HG02973 (cell line): ENCODE results near the gene REXO1.

ENCODE experiments used
- ATAC-seq: cut with Tn5 transposase; IDR thresholded peaks from one replicate; pipeline ENCODE4 v1.9.1; 2021; ENCODE audit warnings: moderate library complexity; ENCODE audit not compliant: unreplicated experiment

The REXO1 gene

GRCh38 chr19:1816530-1817298 lies 31.6 kb downstream of the REXO1 start:
- no peak for ATAC-seq

DNA sequence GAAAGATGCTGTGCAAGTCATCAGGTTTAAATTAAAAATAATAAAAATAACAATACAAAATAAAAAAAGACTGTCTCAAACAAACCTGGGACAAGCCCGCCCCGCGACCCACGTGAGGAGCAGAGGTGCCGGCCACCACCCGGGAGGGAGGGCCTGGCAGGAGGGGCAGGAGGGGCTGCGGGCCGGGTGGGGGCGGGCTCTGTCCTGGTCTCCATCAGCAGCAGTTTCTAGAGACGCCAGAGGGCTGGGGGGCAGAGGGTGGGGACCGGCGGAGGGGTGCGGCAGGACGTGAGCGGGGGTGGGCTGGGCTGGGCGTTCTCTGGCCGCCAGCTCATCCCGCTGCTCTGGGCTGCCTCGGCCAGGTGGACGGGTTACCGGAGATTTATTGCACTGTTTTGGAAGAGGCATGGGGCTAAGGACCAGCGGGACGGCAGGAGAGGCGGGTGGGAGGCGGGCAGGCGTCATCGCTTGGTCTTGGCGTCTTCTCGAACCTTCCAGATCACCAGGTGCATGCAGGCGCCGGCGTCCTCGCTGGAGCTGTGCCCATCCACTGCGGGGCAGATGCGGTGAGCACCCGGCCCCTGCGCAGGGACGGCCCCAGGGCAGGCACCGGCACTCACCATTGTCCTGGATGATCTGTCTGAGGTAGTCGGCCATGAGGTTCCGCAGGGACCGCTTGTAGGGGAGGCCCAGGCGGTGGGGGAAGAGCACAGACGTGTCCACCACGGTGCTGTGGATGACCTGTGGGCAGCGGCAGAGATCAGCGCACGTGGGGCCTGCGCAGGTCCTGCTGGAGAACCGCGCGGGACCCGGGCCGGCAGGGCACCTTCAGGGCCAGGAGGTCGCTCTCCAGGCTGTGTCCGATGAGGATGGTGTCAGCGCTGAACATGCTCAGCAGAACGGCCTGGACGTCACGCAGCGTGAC lies 32.4 kb downstream of the REXO1 start:
- ATAC-seq: no peak

DNA sequence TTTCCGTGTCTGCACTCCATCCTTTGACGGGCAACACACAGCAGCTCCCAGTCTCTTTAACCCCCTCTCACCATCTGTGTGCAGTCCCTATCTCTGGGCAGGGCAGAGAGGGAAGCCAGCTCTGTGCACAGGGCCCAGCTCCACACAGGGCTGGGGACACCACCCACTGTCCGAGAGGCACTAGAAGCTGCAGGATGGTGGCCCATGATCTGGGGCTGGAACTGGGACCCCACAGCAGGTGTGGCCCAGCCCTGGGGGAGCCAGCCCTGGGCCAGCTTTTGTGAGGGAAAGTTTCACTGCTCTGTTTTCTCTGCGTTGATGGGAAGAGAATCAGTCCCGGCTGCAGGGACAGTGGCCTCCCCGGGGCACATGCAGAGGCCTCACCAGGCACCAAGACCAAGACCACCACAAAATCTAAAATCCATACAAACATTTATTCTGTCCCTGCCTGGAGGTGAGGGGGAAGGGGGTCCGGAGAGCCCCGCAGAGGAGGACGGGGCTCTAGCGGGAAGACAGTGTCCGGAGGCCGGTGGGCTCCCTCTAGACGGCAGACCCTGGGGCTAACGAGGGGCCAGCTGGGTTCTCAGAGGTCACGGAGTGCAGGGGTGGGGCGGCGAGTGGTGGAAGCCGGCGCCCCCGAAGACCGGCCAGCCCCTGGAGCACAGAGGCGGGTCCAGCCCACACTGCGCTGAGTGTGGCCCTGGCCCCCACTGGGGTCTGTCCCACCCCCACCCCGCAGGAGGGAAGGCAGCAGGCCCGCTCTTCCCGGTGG lies 33.3 kb downstream of the REXO1 start:
- ATAC-seq: no peak

GRCh38 chr19:1814391-1814790 lies 33.9 kb downstream of the REXO1 start:
- no peak for ATAC-seq

DNA sequence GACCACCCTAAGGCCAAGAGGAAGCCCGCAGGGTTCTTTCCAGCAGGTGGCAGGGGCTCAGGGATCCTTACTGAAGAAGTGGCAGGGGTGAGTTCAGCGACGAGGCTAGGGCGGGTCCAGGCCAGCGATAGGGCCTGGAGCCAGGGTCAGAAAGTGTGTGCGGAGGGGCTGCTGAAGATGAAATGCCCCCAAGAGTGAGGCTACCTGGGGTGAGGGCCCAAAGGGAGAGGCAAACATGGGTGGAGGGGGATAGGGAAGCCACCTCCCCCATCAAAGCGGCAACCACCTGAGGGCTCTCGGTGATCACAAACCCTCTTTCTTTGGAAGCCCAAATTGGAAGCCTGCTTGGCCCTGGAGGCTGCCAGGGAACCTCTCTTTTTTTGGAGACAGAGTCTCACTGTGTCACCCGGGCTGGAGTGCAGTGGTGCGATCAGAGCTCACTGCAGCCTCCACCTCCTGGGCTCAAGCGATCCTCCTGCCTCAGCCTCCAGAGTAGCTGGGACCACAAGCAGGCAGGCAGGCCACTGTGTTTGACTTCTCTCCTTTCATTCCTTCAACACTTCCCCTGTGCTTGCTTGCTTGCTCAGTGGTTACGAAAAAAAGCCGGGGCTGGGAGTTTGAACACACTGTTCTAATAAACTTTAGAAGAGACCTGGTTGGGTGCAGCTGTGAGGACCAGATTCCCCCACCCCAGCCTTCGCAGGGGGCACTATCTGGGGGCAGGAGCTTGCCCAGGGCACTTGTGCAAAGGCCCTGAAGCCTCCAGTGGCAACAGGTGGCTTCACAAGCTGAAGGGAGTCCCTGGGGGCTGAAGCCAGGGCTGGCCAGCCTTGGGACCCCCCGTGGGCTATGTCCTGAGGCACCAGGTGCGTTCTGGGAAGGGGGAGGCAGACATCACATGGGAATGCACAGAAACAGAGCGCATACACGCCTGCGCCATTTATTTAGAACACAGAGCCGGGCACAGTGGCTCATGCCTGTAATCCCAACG lies 34.8 kb downstream of the REXO1 start:
- ATAC-seq: no peak

DNA sequence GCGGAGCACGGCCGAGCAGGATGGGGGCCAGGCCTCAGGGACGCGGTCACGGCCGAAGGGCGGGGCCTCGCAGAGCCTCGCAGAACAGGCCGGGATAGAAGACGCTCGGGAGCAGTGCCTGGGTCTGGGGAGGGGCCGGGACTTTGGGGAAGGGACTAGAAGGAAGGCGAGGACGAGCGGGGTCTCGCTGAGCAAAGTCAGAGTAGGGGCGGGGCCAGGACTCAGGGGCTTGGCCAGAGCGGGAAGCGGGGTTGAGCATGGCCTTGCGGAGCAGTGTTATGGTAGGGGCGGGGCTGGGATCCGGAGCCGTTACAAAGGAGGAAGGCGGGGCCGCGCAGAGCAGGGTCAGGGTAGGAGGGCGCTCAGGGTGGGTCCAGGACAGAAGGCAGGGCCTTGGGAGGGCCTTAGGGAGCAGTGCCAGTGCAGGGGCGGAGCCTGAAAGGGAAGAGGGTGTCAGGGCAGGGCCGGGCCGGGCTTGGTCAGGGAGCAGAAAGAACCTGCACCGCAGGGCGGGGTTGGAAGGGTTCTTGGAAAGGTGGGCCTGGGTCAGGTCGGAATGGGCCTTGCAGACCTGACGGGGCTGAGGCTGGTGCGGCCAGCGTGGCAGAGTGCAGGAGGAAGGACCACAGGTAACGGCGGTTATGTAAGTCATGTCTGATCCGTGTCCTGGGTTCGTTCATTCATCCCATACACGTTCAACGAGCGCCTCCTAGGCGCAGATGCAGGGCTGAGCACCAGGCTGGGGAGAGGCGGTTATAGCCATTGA lies 35.7 kb downstream of the REXO1 start:
- ATAC-seq: peak; percentile 69

DNA sequence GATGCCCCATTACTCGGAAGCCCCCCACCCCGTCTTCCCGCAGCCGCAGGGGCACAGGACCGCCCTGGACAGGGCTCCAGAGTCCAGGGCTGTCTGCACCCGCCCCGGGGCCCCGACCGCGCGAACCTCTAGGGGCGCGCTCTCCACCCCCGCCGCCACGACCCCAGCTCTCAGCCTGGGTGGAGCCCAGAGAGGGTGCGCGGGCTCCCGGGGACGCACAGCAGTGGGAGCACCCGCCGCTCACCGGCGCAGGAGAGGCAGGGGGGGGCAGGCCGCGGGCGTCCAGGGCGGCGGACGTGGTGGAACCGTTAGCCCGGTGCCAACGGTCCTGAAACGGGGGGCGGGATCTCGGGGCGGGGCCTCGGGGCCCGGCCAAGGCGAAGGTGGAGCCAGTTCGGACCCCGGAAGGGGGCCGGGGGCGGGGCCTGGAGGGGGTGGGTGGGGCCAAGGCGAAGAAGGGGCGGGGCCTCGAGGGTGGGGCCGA lies 36.3 kb downstream of the REXO1 start, which contains the start of gene ATP8B3:
ATP8B3 (minus strand) TSS at position 335 of the 484 bp plus-strand sequence. CDS start 540 bp downstream, outside the sequence.
- ATAC-seq: peak; percentile 9

DNA sequence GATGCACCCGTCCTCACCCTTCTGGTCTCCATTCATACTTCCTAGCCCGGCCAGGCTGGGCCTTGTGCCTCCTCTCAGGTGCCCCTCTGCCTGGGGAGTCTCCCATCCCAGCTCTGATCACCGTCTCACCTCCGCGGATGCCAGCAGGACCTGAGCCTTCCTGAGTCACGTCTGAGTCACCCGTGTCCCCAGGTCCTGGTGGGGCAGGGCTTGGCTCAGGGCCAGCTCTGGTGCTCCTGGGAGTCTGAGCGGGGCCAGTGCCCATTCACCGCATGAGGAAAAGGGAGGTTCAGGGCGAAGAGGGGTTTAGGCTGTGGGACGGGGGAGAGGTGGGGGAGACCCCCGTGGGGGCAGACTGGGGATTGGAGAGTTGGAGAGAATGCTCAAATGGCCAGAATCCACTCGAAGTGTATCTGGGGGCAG lies 36.8 kb downstream of the REXO1 start:
- ATAC-seq: no peak

GRCh38 chr19:1810439-1811160 lies 37.7 kb downstream of the REXO1 start:
- no peak for ATAC-seq

GRCh38 chr19:1809678-1810077 lies 38.6 kb downstream of the REXO1 start:
- ATAC-seq: no peak

DNA sequence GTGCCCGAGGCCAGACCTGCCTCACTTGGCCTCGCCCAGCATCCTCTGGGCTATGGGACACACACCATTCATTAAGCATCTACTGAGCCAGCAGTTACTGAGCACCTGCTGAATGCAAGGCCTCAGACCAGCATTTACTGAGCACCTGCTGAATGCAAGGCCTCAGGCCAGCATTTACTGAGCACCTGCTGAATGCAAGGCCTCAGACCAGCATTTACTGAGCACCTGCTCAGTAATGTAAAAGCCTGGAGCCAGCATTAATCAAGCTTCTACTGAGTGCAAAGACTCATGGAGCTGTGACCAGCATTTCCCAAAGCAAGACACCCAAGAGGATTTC lies 39.9 kb downstream of the REXO1 start:
- no peak for ATAC-seq

- no peak for ATAC-seq
Observed at GRCh38 chr19:1807695-1808394, 40.4 kb downstream of the REXO1 start.

GRCh38 chr19:1807030-1807694 lies 41.1 kb downstream of the REXO1 start:
- ATAC-seq: no peak

DNA sequence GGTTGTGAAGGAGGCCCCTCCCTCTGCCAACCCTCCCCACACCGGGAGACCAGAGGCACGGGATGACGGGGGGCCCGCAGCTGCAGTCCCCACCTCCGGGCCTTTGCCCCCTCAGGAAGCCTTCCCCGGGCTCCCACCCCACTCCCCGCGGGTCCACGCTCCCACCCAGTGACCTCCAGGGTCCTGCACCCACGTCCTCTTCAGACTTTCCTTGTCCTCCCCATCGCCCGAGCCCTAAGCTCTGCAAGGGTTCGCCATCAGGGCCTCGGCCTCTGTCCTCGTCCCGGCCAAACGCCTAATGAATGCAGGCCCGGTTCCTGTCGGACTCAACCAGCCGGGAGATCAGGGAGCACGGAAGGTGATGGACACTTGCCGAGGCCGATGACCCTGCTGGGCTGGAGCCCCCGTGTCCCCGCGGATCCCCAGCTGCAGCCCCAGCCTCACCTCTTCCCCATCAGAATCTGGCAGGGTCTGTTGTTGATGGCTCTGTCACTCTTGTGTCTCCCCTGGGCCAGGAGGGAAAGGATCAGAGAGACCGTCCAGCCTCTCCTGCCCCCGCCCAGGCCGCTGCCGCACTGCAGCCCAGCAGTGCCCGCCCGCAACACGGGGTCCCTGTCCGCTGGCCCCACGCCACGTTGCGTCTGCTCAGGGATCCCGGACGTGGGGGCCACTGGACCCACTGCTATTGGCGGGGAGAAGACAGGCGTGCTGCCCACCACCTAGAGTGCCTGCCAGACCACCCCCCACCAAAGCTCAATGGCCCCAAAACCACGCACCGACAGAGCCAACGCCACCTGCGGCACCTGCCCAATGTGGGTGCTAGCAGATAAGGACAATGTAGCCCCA lies 41.9 kb downstream of the REXO1 start:
- ATAC-seq: no peak

DNA sequence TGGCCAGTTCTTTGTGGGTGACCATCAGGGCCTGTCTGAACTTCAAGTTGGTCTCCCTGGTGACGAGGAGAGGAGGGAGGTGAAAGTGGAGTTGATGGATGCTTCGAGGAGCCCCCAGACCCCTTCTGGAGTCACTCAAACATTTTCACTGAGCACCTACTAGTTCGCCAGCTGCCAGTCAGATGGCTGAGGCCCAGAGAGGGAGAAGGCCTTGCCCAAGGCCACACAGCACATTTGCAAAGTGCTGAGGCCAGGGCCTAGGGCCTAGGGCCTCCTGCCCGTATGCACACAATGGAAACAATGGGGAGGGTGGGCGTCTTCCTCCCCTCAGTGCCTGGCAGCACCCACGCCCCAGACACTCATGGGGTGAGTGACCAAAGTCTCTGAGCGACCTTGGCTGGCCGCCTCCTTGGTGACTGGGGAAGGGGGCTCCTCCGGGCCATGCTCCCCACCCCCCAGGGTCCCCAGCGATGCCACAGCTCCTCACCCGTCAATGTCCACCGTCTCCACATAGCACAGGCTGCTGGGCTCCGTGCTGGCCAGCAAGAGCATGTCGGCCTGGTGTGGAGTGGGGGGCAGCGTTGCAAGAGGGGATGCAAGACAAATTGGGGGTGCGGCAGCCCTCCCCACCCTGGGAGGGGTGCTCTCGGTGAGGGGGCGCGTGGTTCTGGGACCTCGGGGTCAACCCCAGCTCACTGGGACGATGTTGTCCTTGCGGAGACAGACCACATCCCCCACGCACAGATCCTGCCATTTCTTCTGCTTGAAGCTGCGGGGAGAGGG lies 42.7 kb downstream of the REXO1 start:
- ATAC-seq: no peak

DNA sequence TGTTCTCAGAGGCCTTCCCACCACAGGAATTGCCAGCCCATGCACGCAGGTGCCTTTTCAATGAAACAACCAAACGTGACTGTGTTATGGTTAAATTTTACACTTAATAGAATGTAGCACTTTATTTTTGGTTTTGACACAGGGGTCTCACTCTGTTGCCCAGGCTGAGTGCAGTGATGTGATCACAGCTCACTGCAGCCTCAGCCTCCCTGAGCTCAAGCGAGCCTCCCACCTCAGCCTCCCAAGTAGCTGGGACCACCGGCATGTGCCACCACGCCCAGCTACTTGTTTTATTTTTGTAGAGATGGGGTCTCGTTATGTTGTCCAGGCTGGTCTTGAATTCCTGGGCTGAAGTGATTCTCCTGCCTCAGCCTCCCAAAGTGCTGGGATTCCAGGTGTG lies 43.4 kb downstream of the REXO1 start:
- no peak for ATAC-seq
